NCI-H526 treated with DMSO at 0.1 percent for 48 hours (cell line): ENCODE data around the gene E4F1.

ENCODE experiments used
- DNase-seq: peaks from one replicate; lab custom pipeline; 2025; lab: John Stamatoyannopoulos, UW

Gene E4F1, protein sequence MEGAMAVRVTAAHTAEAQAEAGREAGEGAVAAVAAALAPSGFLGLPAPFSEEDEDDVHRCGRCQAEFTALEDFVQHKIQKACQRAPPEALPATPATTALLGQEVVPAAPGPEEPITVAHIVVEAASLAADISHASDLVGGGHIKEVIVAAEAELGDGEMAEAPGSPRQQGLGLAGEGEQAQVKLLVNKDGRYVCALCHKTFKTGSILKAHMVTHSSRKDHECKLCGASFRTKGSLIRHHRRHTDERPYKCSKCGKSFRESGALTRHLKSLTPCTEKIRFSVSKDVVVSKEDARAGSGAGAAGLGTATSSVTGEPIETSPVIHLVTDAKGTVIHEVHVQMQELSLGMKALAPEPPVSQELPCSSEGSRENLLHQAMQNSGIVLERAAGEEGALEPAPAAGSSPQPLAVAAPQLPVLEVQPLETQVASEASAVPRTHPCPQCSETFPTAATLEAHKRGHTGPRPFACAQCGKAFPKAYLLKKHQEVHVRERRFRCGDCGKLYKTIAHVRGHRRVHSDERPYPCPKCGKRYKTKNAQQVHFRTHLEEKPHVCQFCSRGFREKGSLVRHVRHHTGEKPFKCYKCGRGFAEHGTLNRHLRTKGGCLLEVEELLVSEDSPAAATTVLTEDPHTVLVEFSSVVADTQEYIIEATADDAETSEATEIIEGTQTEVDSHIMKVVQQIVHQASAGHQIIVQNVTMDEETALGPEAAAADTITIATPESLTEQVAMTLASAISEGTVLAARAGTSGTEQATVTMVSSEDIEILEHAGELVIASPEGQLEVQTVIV

DNA sequence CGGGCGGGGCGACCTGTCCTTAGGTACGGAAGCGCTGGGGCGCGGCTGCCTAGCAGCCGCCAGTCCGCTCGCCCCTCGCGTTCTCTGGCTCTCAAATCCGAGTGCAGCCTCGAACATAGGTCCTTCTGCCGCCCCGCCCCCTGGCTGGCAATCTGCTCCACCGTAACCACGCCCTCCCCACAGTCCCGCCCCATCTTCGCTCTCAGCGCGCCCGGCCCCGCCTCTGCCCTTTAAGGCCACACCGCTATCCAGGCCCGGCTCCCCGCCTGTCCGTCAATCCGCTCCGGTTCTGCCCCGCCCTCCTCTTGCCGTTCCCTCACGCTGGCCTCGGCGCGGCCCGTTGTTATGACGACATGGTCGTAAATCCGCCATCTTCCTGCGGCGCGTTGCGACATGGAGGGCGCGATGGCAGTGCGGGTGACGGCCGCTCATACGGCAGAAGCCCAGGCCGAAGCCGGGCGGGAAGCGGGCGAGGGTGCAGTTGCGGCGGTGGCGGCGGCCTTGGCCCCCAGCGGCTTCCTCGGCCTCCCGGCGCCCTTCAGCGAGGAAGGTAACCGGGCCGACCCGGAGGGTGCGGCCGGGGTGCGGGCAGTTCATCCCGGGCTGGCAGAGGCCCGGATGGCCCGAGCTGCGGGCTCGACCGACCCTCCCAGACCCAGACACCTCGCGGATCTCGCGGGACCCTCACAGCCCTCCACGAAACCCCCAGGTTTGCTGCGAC is at the start of gene E4F1:
E4F1 (plus strand) TSS at position 371 of the 721 bp plus-strand sequence; CDS start at position 394, 23 bp downstream.
- DNase-seq = peak; percentile 94

DNA sequence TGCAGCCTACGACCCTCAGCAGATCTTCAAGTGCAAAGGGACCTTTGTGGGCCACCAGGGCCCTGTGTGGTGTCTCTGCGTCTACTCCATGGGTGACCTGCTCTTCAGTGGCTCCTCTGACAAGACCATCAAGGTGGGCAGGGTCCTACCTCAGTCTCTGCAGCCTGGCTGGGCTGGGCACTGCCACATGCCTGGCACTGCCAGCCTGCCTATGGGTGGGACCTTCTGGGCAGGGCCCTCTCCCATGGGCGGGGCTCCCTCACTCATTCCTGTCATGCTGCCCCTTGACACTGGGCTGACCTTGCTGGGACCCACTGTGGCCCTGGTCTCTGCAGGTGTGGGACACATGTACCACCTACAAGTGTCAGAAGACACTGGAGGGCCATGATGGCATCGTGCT is 49.5 kb upstream of the E4F1 start:
- no peak for DNase-seq

GRCh38 chr16:2174396-2175131 is 48.8 kb upstream of the E4F1 start:
- no peak for DNase-seq

DNA sequence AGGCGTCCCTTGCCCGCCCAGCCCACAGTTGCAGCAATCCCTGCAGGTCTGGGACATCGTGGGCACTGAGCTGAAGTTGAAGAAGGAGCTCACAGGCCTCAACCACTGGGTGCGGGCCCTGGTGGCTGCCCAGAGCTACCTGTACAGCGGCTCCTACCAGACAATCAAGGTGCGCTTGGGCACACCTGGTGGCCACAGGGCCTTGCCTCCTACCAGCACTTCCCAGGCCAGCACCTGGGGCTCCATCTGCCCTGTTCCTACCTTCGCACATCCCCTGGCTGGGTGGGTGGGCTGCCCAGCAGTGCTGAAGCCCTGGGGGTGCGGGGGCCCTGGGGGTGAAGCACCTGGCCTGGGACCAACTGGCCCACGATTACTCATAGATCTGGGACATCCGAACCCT is 47.9 kb upstream of the E4F1 start:
- DNase-seq = no peak

- DNase-seq = no peak
Observed at GRCh38 chr16:2176047-2176446, 47.3 kb upstream of the E4F1 start.

- DNase-seq = no peak
Observed at GRCh38 chr16:2177101-2177500, 46.3 kb upstream of the E4F1 start.

GRCh38 chr16:2177561-2177960 is 45.8 kb upstream of the E4F1 start:
- no peak for DNase-seq

DNA sequence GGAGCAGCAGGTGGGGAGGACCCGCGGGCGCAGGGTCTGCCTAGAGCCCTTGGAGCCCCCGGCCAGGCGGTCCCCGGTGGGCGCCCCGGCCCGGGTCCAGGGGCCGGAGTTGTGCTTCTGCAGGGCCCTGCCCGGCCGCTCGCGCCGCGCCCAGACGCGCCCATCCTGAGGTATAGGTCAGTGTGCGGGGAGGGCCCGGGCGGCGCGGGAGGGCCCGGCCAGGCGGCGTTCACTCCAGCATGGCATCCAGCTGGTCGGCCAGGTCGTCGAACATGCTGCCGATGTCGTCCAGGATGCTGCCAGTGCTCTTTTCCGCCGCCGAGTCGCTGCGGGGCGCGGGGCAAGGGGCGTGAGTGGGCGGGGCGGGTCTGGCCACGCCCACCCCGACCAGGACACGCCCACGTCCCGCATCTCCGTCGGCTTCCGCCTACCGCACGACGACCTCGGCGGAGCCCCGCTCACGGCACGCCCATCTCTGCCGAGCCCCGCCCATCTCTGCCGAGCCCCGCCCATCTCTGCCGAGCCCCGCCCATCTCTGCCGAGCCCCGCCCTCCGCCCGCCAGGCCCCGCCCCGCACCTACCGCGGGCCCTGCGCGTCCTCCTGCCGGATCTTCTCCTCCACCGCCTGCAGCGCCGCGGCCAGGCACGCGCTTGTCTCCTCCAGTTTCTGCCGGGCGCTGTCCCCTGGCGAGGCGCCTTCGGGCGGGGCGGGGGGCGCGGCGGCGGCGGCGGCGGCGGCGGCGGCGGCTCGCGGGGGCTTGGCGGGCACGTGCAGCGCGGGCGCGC is 44.9 kb upstream of the E4F1 start:
- DNase-seq = no peak

GRCh38 chr16:2179107-2179501 is 44.3 kb upstream of the E4F1 start:
- no peak for DNase-seq

DNA sequence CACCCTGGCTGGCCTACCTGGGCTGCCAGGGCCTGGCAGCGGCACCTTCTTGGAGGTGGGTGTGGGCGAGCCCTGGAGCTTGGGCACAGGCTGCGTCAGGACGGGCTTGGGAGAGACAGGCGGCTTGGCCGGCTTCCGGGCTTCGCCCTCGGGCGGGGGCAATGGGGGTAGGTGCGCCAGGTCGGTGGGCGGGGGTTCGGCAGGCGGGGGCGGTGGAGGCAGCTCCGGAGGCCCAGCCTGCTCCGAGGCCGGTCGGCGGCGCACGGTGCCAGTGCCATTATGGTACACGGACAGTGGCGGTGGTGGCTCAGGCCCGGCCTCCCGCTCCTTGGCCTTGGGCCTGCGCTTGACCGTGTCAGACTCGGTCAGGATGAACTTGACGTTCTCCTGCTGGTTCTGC is 43.8 kb upstream of the E4F1 start:
- no peak for DNase-seq

GRCh38 chr16:2180461-2180860 is 42.9 kb upstream of the E4F1 start:
- DNase-seq = no peak

GRCh38 chr16:2180962-2181923 is 42.1 kb upstream of the E4F1 start:
- DNase-seq = no peak

DNA sequence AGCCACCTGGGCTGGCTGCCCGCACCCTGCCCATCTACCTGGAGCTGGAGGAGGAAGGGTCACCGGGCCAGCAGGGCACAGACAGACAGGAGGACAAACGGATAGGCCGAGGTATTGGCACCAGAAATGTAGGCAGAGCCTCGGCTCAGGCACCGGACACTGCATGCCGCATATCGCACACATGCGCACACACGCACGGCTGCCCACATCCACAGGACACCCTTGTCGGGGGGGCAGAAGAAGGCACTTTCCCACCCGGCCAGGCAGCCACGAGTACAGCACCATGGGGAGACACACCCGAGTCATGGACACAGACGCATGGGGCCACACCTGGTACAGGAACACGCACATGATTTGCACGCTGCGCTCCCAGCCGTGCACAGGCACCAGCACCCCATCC is 41.4 kb upstream of the E4F1 start:
- DNase-seq = no peak

DNA sequence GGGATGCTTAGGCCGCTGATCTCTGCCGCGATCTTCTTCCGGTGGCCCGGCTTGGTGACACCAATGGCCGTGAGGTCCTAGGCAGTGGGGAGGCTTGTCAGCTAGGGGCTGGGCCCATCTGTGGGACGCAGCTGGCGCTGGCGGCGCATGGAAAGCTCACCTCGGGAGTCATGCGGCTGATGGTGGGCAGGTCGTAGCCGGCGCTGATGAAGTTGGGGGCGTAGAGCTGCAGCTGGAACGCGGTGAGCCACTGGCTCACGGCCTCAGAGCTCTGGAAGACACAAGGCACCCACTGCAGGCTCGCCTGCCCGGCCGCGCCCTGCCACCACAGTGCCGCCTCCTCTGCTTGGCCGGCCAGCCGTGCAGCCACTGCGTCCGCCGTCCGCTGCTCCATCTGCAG is 39.7 kb upstream of the E4F1 start:
- no peak for DNase-seq

GRCh38 chr16:2184346-2184745 is 39.0 kb upstream of the E4F1 start:
- no peak for DNase-seq

GRCh38 chr16:2184962-2185361 is 38.4 kb upstream of the E4F1 start:
- no peak for DNase-seq

DNA sequence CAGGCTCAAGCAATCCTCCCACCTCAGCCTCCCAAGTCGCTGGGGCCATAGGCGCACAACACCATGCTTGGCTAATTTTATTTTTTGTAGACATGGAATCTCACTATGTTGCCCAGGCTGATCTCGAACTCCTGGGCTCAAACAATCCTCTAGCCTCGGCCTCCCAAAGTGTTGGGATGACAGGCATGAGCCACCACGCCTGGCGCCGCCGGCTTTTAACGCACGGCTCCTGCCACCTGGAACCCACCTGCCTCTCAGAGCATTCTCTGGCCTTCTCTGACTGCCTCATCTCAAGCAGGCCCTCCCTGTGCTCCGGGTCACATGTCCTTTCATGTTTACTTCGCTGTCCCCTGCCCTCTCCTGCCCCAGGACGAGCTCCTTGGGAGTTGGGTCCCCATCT is 37.3 kb upstream of the E4F1 start:
- no peak for DNase-seq

GRCh38 chr16:2186505-2186904 is 36.9 kb upstream of the E4F1 start:
- no peak for DNase-seq

DNA sequence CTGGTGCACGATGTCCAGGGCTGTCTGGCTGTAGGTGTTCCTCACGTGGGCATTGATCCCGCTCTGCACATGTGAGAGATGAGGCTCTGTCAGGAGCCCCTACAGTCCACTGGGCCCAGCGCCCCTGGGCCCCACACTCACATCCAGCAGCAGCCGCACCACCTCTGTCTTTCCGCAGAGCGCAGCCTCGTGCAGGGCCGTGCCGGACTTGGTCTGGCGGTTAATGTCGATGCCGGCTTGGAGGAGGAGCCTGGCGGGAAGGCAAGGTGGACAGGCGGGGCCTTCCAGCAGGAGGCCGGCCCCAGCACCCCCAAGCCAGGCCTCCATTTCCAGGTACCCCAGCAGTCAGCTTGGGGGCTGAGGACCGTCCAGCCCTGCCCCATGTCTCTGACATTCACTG is 36.2 kb upstream of the E4F1 start:
- DNase-seq = no peak

GRCh38 chr16:2188395-2188794 is 35.0 kb upstream of the E4F1 start:
- DNase-seq = no peak
